NCI-H345 (cell line): ENCODE results near the gene ZBED6.

ENCODE experiments used
- DNase-seq: peaks from one replicate; lab custom pipeline; 2025; lab: John Stamatoyannopoulos, UW

The ZBED6 gene

GRCh38 chr1:203842559-203842876 is 47.1 kb downstream of the ZBED6 start:
- DNase-seq, result no peak

- no peak for DNase-seq
These were observed 48.0 kb downstream of the ZBED6 start for GRCh38 chr1:203843435-203843834.
